ENCODE data around the gene IRF2BP1.

Gene IRF2BP1

GRCh38 chr19:45885556-45886426 lies at the start of gene IRF2BP1:
Gene IRF2BP1, minus strand, starts transcription at chr19:45886141. Its CDS starts 367 bp downstream, at chr19:45885774.
- FAIRE-seq = no peak

GRCh38 chr19:45935267-45935666 lies 49.3 kb upstream of the IRF2BP1 start:
- no peak for FAIRE-seq

GRCh38 chr19:45934551-45935230 lies 48.8 kb upstream of the IRF2BP1 start:
- FAIRE-seq = no peak

- FAIRE-seq = no peak
Measured at GRCh38 chr19:45933759-45934158, 47.8 kb upstream of the IRF2BP1 start.

GRCh38 chr19:45931055-45931454 lies 45.1 kb upstream of the IRF2BP1 start:
- FAIRE-seq = no peak

- FAIRE-seq = no peak
Measured at GRCh38 chr19:45929247-45929646, 43.3 kb upstream of the IRF2BP1 start.

- FAIRE-seq = peak; percentile 94
Measured at GRCh38 chr19:45927565-45928261, 41.8 kb upstream of the IRF2BP1 start.

GRCh38 chr19:45924891-45925447 lies 39.0 kb upstream of the IRF2BP1 start:
- FAIRE-seq = no peak

GRCh38 chr19:45922281-45922680 lies 36.3 kb upstream of the IRF2BP1 start:
- no peak for FAIRE-seq

- FAIRE-seq = no peak
Measured at GRCh38 chr19:45920458-45920857, 34.5 kb upstream of the IRF2BP1 start.

GRCh38 chr19:45919678-45920077 lies 33.7 kb upstream of the IRF2BP1 start:
- FAIRE-seq = no peak

- no peak for FAIRE-seq
Measured at GRCh38 chr19:45918721-45919120, 32.8 kb upstream of the IRF2BP1 start.

- no peak for FAIRE-seq
Measured at GRCh38 chr19:45917421-45918091, 31.6 kb upstream of the IRF2BP1 start.

- no peak for FAIRE-seq
Measured at GRCh38 chr19:45913874-45914830, 28.2 kb upstream of the IRF2BP1 start, which contains the start of gene NANOS2. Gene NANOS2, minus strand, starts transcription at chr19:45914778. Its CDS starts 85 bp downstream, at chr19:45914693.

- FAIRE-seq = no peak
Measured at GRCh38 chr19:45911291-45911690, 25.4 kb upstream of the IRF2BP1 start.

GRCh38 chr19:45908956-45909355 lies 23.0 kb upstream of the IRF2BP1 start:
- FAIRE-seq = no peak

GRCh38 chr19:45906221-45906620 lies 20.3 kb upstream of the IRF2BP1 start:
- no peak for FAIRE-seq

GRCh38 chr19:45905011-45905410 lies 19.1 kb upstream of the IRF2BP1 start:
- no peak for FAIRE-seq

GRCh38 chr19:45902651-45903625 lies 17.0 kb upstream of the IRF2BP1 start:
- FAIRE-seq = peak; percentile 94
